GM12878 (cell line): ENCODE measurements around the gene DDHD1. TPM values are rescaled to one million over a fixed set of nuclear protein-coding genes. Genes with fewer than 3 reads are reported as not detected.

Source experiments
- ATAC-seq: fragments of 200-7000 bp; cut with Tn5 transposase; 3 replicates; pipeline ENCODE4 v1.9.1; 2020; ENCODE audit warnings: mild to moderate bottlenecking, moderate library complexity
- BruUV-seq: library from RNA; stranded (reverse); fragments of 400-500 nt; replicated peaks from 2 replicates; lab custom pipeline; 2021; lab: Mats Ljungman, UMichigan
- CTCF ChIA-PET: fragments of 300-600 bp; sonication (Branson Sonifier 250); formaldehyde crosslinking; extraction: SDS; loops from one replicate; lab custom pipeline; 2021; ENCODE audit warnings: inconsistent platforms; lab: Yijun Ruan, JAX
- POLR2A ChIA-PET: fragments of 350-600 bp; formaldehyde crosslinking; extraction: SDS; loops from one replicate; lab custom pipeline; 2021; ENCODE audit warnings: inconsistent platforms; lab: Charles Lee
- RAD21 ChIA-PET: fragments of 300-600 bp; sonication (Branson Sonifier 250); formaldehyde crosslinking; loops from one replicate; lab custom pipeline; 2023; ENCODE audit warnings: antibody characterized with exemption; ENCODE audit not compliant: unreplicated experiment; lab: Charles Lee
- SMC1A ChIA-PET: fragments of 300-600 bp; sonication (Branson Sonifier 250); formaldehyde crosslinking; loops from one replicate; lab custom pipeline; 2023; ENCODE audit not compliant: unreplicated experiment, uncharacterized antibody; lab: Charles Lee
- DNase-seq: peaks from one replicate; pipeline ENCODE4 v3.0.0-alpha.2; 2011; ENCODE audit warnings: low read depth, low spot score
- FAIRE-seq: peaks from 3 replicates; lab custom pipeline; 2011; peaks lifted over from hg19 to GRCh38; lab: Jason Lieb, UNC
- H2AFZ ChIP-seq: 2 replicates; pipeline ENCODE4 v1.6.0; 2011; ENCODE audit warnings: low read depth, low read length, control low read depth; ENCODE audit not compliant: control insufficient read depth
- H3K27ac ChIP-seq: 2 replicates; pipeline ENCODE4 v1.5.1; 2011; ENCODE audit warnings: control low read depth; ENCODE audit not compliant: control insufficient read depth, insufficient read depth
- H3K27me3 ChIP-seq, 2 experiments: replicated peaks in 1 of 2; 2 replicates each; pipeline versions ENCODE4 v1.6.0 to v1.6.1; 2011; ENCODE audit warnings: low read length in 1 of 2; ENCODE audit not compliant: control insufficient read depth in 2 of 2, insufficient read depth in 2 of 2
- H3K36me3 ChIP-seq, 2 experiments: 2 replicates each; pipeline ENCODE4 v1.5.1; 2011; ENCODE audit warnings: low read length in 1 of 2; ENCODE audit not compliant: control insufficient read depth in 2 of 2, insufficient read depth in 2 of 2
- H3K4me1 ChIP-seq: 2 replicates; pipeline ENCODE4 v1.6.1; 2011; ENCODE audit warnings: mild to moderate bottlenecking, low read length, moderate library complexity, mixed read lengths; ENCODE audit not compliant: control insufficient read depth, insufficient read depth
- H3K4me2 ChIP-seq: 2 replicates; pipeline ENCODE4 v1.6.0; 2011; ENCODE audit warnings: control low read depth; ENCODE audit not compliant: control insufficient read depth, insufficient read depth
- H3K4me3 ChIP-seq: fragments of 200-600 bp; sonication (generic); 2 replicates; pipeline ENCODE4 v1.5.1; 2016
- H3K79me2 ChIP-seq: 2 replicates; pipeline ENCODE4 v1.6.0; 2011; ENCODE audit warnings: low read length; ENCODE audit not compliant: control insufficient read depth, insufficient read depth
- H3K9ac ChIP-seq: 2 replicates; pipeline ENCODE4 v1.8.0; 2011; ENCODE audit warnings: low read length, control low read depth, mixed read lengths; ENCODE audit not compliant: control insufficient read depth, insufficient read depth
- H3K9me3 ChIP-seq: replicated peaks from 3 replicates; pipeline ENCODE4 v1.5.1; 2011; ENCODE audit warnings: mild to moderate bottlenecking, low read length; ENCODE audit not compliant: control insufficient read depth, insufficient read depth
- H4K20me1 ChIP-seq: 2 replicates; pipeline ENCODE4 v1.6.0; 2011; ENCODE audit not compliant: control insufficient read depth, insufficient read depth
- CEBPB ChIP-seq, 2 experiments: fragments of 150-350 bp in 1 of 2; IDR thresholded peaks; 2 replicates each; pipeline ENCODE4 v1.6.1; 2012 to 2014; ENCODE audit warnings: low read depth in 2 of 2, low read length in 2 of 2, borderline replicate concordance in 1 of 2, inconsistent platforms in 1 of 2
- CHD4 ChIP-seq: fragments of 200-600 bp; sonication (generic); IDR thresholded peaks from 2 replicates; pipeline ENCODE4 v1.6.1; 2016; ENCODE audit warnings: mild to moderate bottlenecking
- KAT2A ChIP-seq: conservative IDR thresholded peaks from 2 replicates; pipeline ENCODE4 v1.6.1; 2011; ENCODE audit warnings: low read depth, low read length; ENCODE audit not compliant: control insufficient read depth
- MYB ChIP-seq: fragments of 150-350 bp; IDR thresholded peaks from 2 replicates; pipeline ENCODE4 v1.6.1; 2014; ENCODE audit warnings: mild to moderate bottlenecking, low read depth, low read length, borderline replicate concordance
- NFYB ChIP-seq: IDR thresholded peaks from 2 replicates; pipeline ENCODE4 v1.6.1; 2011; ENCODE audit warnings: low read depth, mild to moderate bottlenecking, low read length, improper control_type of control experiment, moderate library complexity; ENCODE audit not compliant: insufficient read depth
- PAX8 ChIP-seq: fragments of 450-650 bp; IDR thresholded peaks from 2 replicates; pipeline ENCODE4 v1.6.1; 2017; ENCODE audit warnings: mild to moderate bottlenecking, moderate library complexity
- POLR2AphosphoS5 ChIP-seq: IDR thresholded peaks from 2 replicates; pipeline ENCODE4 v1.6.1; 2011; ENCODE audit warnings: mild to moderate bottlenecking, low read length, inconsistent platforms
- RAD51 ChIP-seq: fragments of 450-650 bp; IDR thresholded peaks from 2 replicates; pipeline ENCODE4 v1.6.1; 2016; ENCODE audit warnings: moderate library complexity, mild to moderate bottlenecking, inconsistent platforms
- SMC3 ChIP-seq: IDR thresholded peaks from 2 replicates; pipeline ENCODE4 v1.6.1; 2011; ENCODE audit warnings: low read length, improper control_type of control experiment, borderline replicate concordance
- USF1 ChIP-seq: IDR thresholded peaks from 2 replicates; pipeline ENCODE4 v1.6.1; 2011; ENCODE audit warnings: borderline replicate concordance, low read depth, mild to moderate bottlenecking, moderate library complexity, mixed read lengths, low read length; ENCODE audit not compliant: insufficient read depth; ENCODE audit errors: extremely low read length
- ZNF384 ChIP-seq: IDR thresholded peaks from 2 replicates; pipeline ENCODE4 v1.6.1; 2012; ENCODE audit warnings: low read depth, mild to moderate bottlenecking, low read length, improper control_type of control experiment, borderline replicate concordance
- WGBS: methylation state at CpG from one replicate; pipeline ENCODE4 v1.1.6; 2016; ENCODE audit warnings: low lambda C conversion rate; ENCODE audit not compliant: insufficient replicate concordance, insufficient coverage; ENCODE audit errors: missing lambda C conversion rate; 5-methylcytosine and 5-hydroxymethylcytosine counted together
- in situ Hi-C: fragments of 300-500 bp; cut with MboI; formaldehyde crosslinking; loops from 9 replicates; pipeline ENCODE4 v1.14.3; 2018; ENCODE audit warnings: mixed read lengths
- intact Hi-C: fragments of 100-400 bp; cut with micrococcal nuclease; formaldehyde crosslinking; loops from one replicate; pipeline ENCODE4 v1.14.2; 2022; ENCODE audit not compliant: unreplicated experiment
- polyA plus RNA-seq, 11 experiments: library from polyadenylated mRNA; depleted of rRNA in 4 of 11; unstranded in 6 of 11; stranded (reverse) in 5 of 11; fragments of >200 nt; fragmentation: Nextera tagmentation in 4 of 11; fragmentation: Illumina TruSeq in 1 of 11; extraction: Ambion mirVana in 4 of 11; extraction: Trizol in 1 of 11; gene quantifications; 1 replicate in 1 of 11; 2 replicates in 10 of 11; pipeline versions ENCODE4 v1.2.1 to v1.2.3, GENCODE V29; 2011 to 2016; ENCODE audit warnings: inconsistent platforms in 2 of 11, missing spikeins in 2 of 11, low read depth in 1 of 11
- total RNA-seq, 4 experiments: library from RNA; depleted of rRNA in 3 of 4; stranded (reverse); fragments of >200 nt in 3 of 4; fragmentation: Illumina TruSeq in 1 of 4; extraction: Trizol in 1 of 4; gene quantifications; 2 replicates each; pipeline versions ENCODE4 v1.2.1 to v1.2.3, GENCODE V29; 2013 to 2021

The DDHD1 gene
- total and polyA plus RNA-seq, 10 of the 15 experiments (the other 5 are each of a cell fraction or from before 2014, with no cell fraction given), result 7.7 to 52.3 (median 28.5) TPM

GRCh38 chr14:53034036-53034435 is 119.1 kb downstream of the DDHD1 start:
- ATAC-seq (no peak), DNase-seq (no peak)
- Histone ChIP-seq H4K20me1 (no peaks in the 10 kb centered on the region), H3K4me2 (no peak overlapping the region), H3K27me3 (no peaks in the 10 kb centered on the region), H3K36me3 (peaks cover 0 to 24% of the 10 kb centered on the region in 2 experiments; a peak in 2 of 4 replicates)
- WGBS, result 97% methylated on average over 3 of the region's 3 CpGs
- TF ChIP-seq CHD4 (no peak), RAD51 (no peak), USF1 (no peak), POLR2AphosphoS5 (no peak), SMC3 (no peak), CEBPB (IDR thresholded peaks at IDR 0.05; ENCODE audit: borderline replicate concordance in 1 of 2, low read depth in 2 of 2, low read length in 2 of 2) (no peak), NFYB (no peak), ZNF384 (no peak), KAT2A (no peak), MYB (no peak), PAX8 (no peak)
- TF ChIP-seq, all 136 proteins: peak for 0
- BruUV-seq, result no TSS peak
- Histone ChIP-seq H3K27ac (no peak overlapping the region), H3K4me1 (no peaks in the 10 kb centered on the region), H3K9ac (no peak overlapping the region), H3K4me3 (no peak overlapping the region), H3K9me3 (no peaks in the 10 kb centered on the region; the same call in 2 of the 3 replicates), H3K79me2 (no peaks in the 10 kb centered on the region), H2AFZ (no peak overlapping the region)
- ChIA-PET POLR2A (no interaction called here), SMC1A (no interaction called here), CTCF (interaction anchor here (1.3 kb wide), 1 partner anchor 8 kb away, joined by 3 read pairs; no protein-coding TSS in a partner anchor), RAD21 (no interaction called here)
- FAIRE-seq, result no peak
- in situ Hi-C loops (no loop called here), intact Hi-C loops (no loop called here)
